LHCN-M2 (cell line): Measurements from ENCODE around the gene OR4N5. TPM values are rescaled to one million over a fixed set of nuclear protein-coding genes. Genes with fewer than 3 reads are reported as not detected.
"Not testable (repeated sequence)": the region's sequence is repeated elsewhere in the genome, so short reads cannot be mapped to it uniquely, and the experiment has no call there.

Experiments used
- DNase-seq: peaks from one replicate; pipeline ENCODE4 v3.0.0-alpha.2; 2012; ENCODE audit warnings: low read depth
- polyA plus RNA-seq: library from polyadenylated mRNA; unstranded; fragments of >200 nt; gene quantifications from one replicate; pipeline ENCODE4 v1.2.1, GENCODE V29; 2012; ENCODE audit warnings: missing spikeins
- total RNA-seq: library from RNA; depleted of rRNA; stranded (reverse); fragments of >200 nt; gene quantifications from 2 replicates; pipeline ENCODE4 v1.2.3, GENCODE V29; 2014; rRNA removed

The OR4N5 gene
- total RNA-seq = not detected in 2 replicates
- polyA plus RNA-seq = not detected

GRCh38 chr14:20138520-20138919 is at the start of gene OR4N5:
TSS of gene OR4N5 (plus strand) at chr14:20138820. CDS start at chr14:20143736, 4,916 bp downstream.
- no peak for DNase-seq

- no peak for DNase-seq
Observed at GRCh38 chr14:20092050-20092449, 46.6 kb upstream of the OR4N5 start.

GRCh38 chr14:20093442-20093841 is 45.2 kb upstream of the OR4N5 start:
- no peak for DNase-seq

GRCh38 chr14:20098926-20099770 is 39.5 kb upstream of the OR4N5 start:
- not testable (repeated sequence) for DNase-seq

GRCh38 chr14:20110438-20110837 is 28.2 kb upstream of the OR4N5 start, which contains the start of gene OR4K17:
TSS of gene OR4K17 (plus strand) at chr14:20110739. CDS start at chr14:20117500, 6,761 bp downstream.
- no peak for DNase-seq

GRCh38 chr14:20112321-20112720 is 26.3 kb upstream of the OR4N5 start:
- no peak for DNase-seq

- DNase-seq = no peak
Observed at GRCh38 chr14:20116748-20117147, 21.9 kb upstream of the OR4N5 start.

- DNase-seq = no peak
Observed at GRCh38 chr14:20118795-20119194, 19.8 kb upstream of the OR4N5 start.

GRCh38 chr14:20143911-20144310 is 5.3 kb downstream of the OR4N5 start:
- no peak for DNase-seq

- no peak for DNase-seq
Observed at GRCh38 chr14:20144820-20145219, 6.2 kb downstream of the OR4N5 start.

GRCh38 chr14:20164462-20164861 is 25.8 kb downstream of the OR4N5 start:
- no peak for DNase-seq

GRCh38 chr14:20167091-20167490 is 28.5 kb downstream of the OR4N5 start:
- DNase-seq = no peak

- DNase-seq = peak; percentile 38
Observed at GRCh38 chr14:20169852-20170251, 31.2 kb downstream of the OR4N5 start.

- DNase-seq = not testable (repeated sequence)
Observed at GRCh38 chr14:20174205-20174604, 35.6 kb downstream of the OR4N5 start.

GRCh38 chr14:20176330-20176729 is 37.7 kb downstream of the OR4N5 start:
- no peak for DNase-seq

GRCh38 chr14:20177433-20177974 is 38.9 kb downstream of the OR4N5 start:
- no peak for DNase-seq

GRCh38 chr14:20179218-20179617 is 40.6 kb downstream of the OR4N5 start:
- DNase-seq = no peak

GRCh38 chr14:20179880-20180279 is 41.3 kb downstream of the OR4N5 start:
- no peak for DNase-seq

- no peak for DNase-seq
Observed at GRCh38 chr14:20180486-20180885, 41.9 kb downstream of the OR4N5 start.

- DNase-seq = no peak
Observed at GRCh38 chr14:20184181-20184580, 45.6 kb downstream of the OR4N5 start.

- no peak for DNase-seq
Observed at GRCh38 chr14:20190596-20190995, 52.0 kb downstream of the OR4N5 start, which contains the start of gene OR11G2. TSS of gene OR11G2 (plus strand) at chr14:20190896. CDS start at chr14:20197438, 6,542 bp downstream.

- no peak for DNase-seq
Observed at GRCh38 chr14:20191396-20191795, 52.8 kb downstream of the OR4N5 start.

- no peak for DNase-seq
Observed at GRCh38 chr14:20194101-20194500, 55.5 kb downstream of the OR4N5 start.
